SU-DHL-6 (cell line): ENCODE measurements around the gene CTNNA2.

ENCODE experiments used
- H2AFZ ChIP-seq: fragments of 200-600 bp; sonication (generic); 2 replicates; pipeline ENCODE4 v1.6.1; 2014; ENCODE audit warnings: low read depth, mild to moderate bottlenecking, moderate library complexity, mixed read lengths, antibody characterized with exemption, low read length; ENCODE audit not compliant: severe bottlenecking
- H3F3A ChIP-seq: fragments of 200-600 bp; shearing (Covaris generic); 2 replicates; pipeline ENCODE4 v1.6.0; 2016; ENCODE audit warnings: antibody characterized with exemption, mild to moderate bottlenecking; ENCODE audit not compliant: insufficient read depth
- H3K27ac ChIP-seq: fragments of 200-600 bp; sonication (generic); 2 replicates; pipeline ENCODE4 v1.5.1; 2016; ENCODE audit warnings: low read depth, mild to moderate bottlenecking, low read length, moderate library complexity, mixed read lengths
- H3K27me3 ChIP-seq: fragments of 200-600 bp; sonication (generic), shearing (Covaris generic); 2 replicates; pipeline ENCODE4 v1.6.0; 2014; ENCODE audit warnings: mild to moderate bottlenecking, low read length
- H3K36me3 ChIP-seq: fragments of 200-600 bp; sonication (generic); 2 replicates; pipeline ENCODE4 v1.6.1; 2014; ENCODE audit warnings: mild to moderate bottlenecking, low read length, mixed read lengths
- H3K4me2 ChIP-seq: fragments of 300-600, 200-600 bp; shearing (Covaris generic), sonication (generic); 2 replicates; pipeline ENCODE4 v1.6.0; 2014; ENCODE audit warnings: low read length, low read depth, mild to moderate bottlenecking; ENCODE audit not compliant: poor library complexity, severe bottlenecking
- H3K4me3 ChIP-seq: fragments of 200-600 bp; sonication (generic); 2 replicates; pipeline ENCODE4 v1.5.1; 2014; ENCODE audit warnings: antibody characterized with exemption, low read length, mild to moderate bottlenecking, mixed read lengths; ENCODE audit not compliant: insufficient read depth, poor library complexity, severe bottlenecking
- H3K79me2 ChIP-seq: fragments of 200-600 bp; sonication (generic); 2 replicates; pipeline ENCODE4 v1.6.1; 2014; ENCODE audit warnings: mild to moderate bottlenecking, low read length, moderate library complexity; ENCODE audit not compliant: insufficient read depth
- H3K9ac ChIP-seq: fragments of 200-600 bp; sonication (generic); 2 replicates; pipeline ENCODE4 v1.7.0; 2014; ENCODE audit warnings: mild to moderate bottlenecking, low read length
- H3K9me2 ChIP-seq: fragments of 200-600 bp; sonication (generic); replicated peaks from 2 replicates; pipeline ENCODE4 v1.6.1; 2014; ENCODE audit warnings: low read length; ENCODE audit not compliant: insufficient read depth
- H3K9me3 ChIP-seq: fragments of 200-600 bp; sonication (generic); 2 replicates; pipeline ENCODE4 v1.6.1; 2014; ENCODE audit warnings: low read length, mixed read lengths; ENCODE audit not compliant: insufficient read depth
- H4K20me1 ChIP-seq: fragments of 200-600 bp; sonication (generic); 2 replicates; pipeline ENCODE4 v1.6.1; 2014; ENCODE audit warnings: low read depth, mild to moderate bottlenecking, antibody characterized with exemption, low read length, moderate library complexity, mixed read lengths
- CTCF ChIP-seq: fragments of 200-600 bp; sonication (generic); IDR thresholded peaks from one replicate; pipeline ENCODE4 v1.5.1; 2017; ENCODE audit warnings: antibody characterized with exemption, mild to moderate bottlenecking, low read length, moderate library complexity; ENCODE audit not compliant: insufficient read depth, poor library complexity, severe bottlenecking
- EZH2phosphoT487 ChIP-seq: fragments of 200-600 bp; sonication (generic), shearing (Covaris generic); conservative IDR thresholded peaks from 2 replicates; pipeline ENCODE4 v1.6.1; 2018; ENCODE audit warnings: mild to moderate bottlenecking, antibody characterized with exemption, low read length, moderate library complexity, mixed read lengths

CTNNA2 gene

GRCh38 chr2:79569048-79569447 lies 56.2 kb downstream of the CTNNA2 start:
- Histone ChIP-seq H3K4me3 (no peak overlapping the region), H3K27ac (no peak overlapping the region), H3K36me3 (no peaks in the 10 kb centered on the region), H2AFZ (no peak overlapping the region), H3K27me3 (no peaks in the 10 kb centered on the region), H3F3A (no peaks in the 10 kb centered on the region), H3K9ac (no peak overlapping the region), H3K9me2 (no peaks in the 10 kb centered on the region), H3K79me2 (no peaks in the 10 kb centered on the region), H4K20me1 (no peaks in the 10 kb centered on the region), H3K4me2 (no peak overlapping the region), H3K9me3 (no peaks in the 10 kb centered on the region)
- TF ChIP-seq EZH2phosphoT487 (no peak), CTCF (no peak)

GRCh38 chr2:79573895-79574674 lies 61.2 kb downstream of the CTNNA2 start:
- Histone ChIP-seq H2AFZ (no peak overlapping the region), H3K36me3 (no peaks in the 10 kb centered on the region), H3K9ac (no peak overlapping the region), H3F3A (no peaks in the 10 kb centered on the region), H3K27ac (no peak overlapping the region), H3K9me2 (no peaks in the 10 kb centered on the region), H3K27me3 (no peaks in the 10 kb centered on the region), H4K20me1 (no peaks in the 10 kb centered on the region), H3K4me3 (no peak overlapping the region), H3K9me3 (no peaks in the 10 kb centered on the region), H3K79me2 (no peaks in the 10 kb centered on the region), H3K4me2 (no peak overlapping the region)
- TF ChIP-seq CTCF (no peak), EZH2phosphoT487 (no peak)

- no peaks in the 10 kb centered on the region for H3K79me2 ChIP-seq
- H3K4me3 ChIP-seq = no peak overlapping the region
- no peaks in the 10 kb centered on the region for H3F3A ChIP-seq
- no peak overlapping the region for H3K27ac ChIP-seq
- no peak overlapping the region for H3K4me2 ChIP-seq
- H3K27me3 ChIP-seq = no peaks in the 10 kb centered on the region
- no peaks in the 10 kb centered on the region for H3K36me3 ChIP-seq
- no peaks in the 10 kb centered on the region for H3K9me2 ChIP-seq
- H3K9ac ChIP-seq = no peak overlapping the region
- TF ChIP-seq EZH2phosphoT487 = no peak
- TF ChIP-seq CTCF = no peak
- H3K9me3 ChIP-seq = no peaks in the 10 kb centered on the region
- H2AFZ ChIP-seq = no peak overlapping the region
- no peaks in the 10 kb centered on the region for H4K20me1 ChIP-seq
Observed at GRCh38 chr2:79576451-79576850, 63.6 kb downstream of the CTNNA2 start.
